ENCODE data around the gene ADARB1. TPM values are rescaled to one million over a fixed set of nuclear protein-coding genes. Genes with fewer than 3 reads are reported as not detected.

ADARB1 gene
- total and polyA plus RNA-seq, 2 of the 8 experiments (the other 6 are each of a cell fraction or from before 2014, with no cell fraction given): 4.7 to 14.9 TPM

- TF ChIP-seq GABPA (IDR thresholded peaks at IDR 0.05; ENCODE audit: borderline replicate concordance, insufficient read depth, low read length): no peak
- no peak for TF ChIP-seq PHF8 (conservative IDR thresholded peaks at IDR 0.05; ENCODE audit: low read depth, low read length)
- TF ChIP-seq TEAD4 (IDR thresholded peaks at IDR 0.05; ENCODE audit: low read depth, low read length): no peak
Measured at GRCh38 chr21:45117314-45117713, 42.9 kb downstream of the ADARB1 start (continued).

Measured in H1 (cell line).